ENCODE results near the gene GAS5. TPM values are rescaled to one million over a fixed set of nuclear protein-coding genes. Genes with fewer than 3 reads are reported as not detected.

The GAS5 gene
- total RNA-seq, 1 donor from 2014 or later, result 701 TPM

DNA sequence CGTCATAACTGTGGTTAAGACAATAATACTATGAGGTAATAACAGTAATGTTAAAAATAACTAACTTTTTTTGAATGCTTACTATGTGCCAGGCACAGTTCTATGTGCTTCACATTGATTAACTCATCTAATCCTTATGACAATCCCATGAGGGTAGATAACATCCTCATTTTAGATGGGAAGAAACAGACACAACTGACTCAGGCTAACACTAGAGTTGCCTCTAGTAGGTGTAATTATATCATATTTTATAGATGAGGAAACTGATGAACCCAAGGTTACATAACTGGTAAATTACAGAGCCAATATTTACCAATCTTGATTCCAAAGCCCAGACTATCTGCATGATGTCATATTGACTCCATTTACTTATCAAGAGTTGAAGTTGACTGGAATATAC, 25.8 kb upstream of the GAS5 start:
- Mint-ChIP-seq H3K27ac (no peak overlapping the region), H3K27me3 (no peaks in the 10 kb centered on the region), H3K36me3 (ENCODE audit: low read depth) (peaks cover 43% of the 10 kb centered on the region), H3K4me3 (no peak overlapping the region), H3K9me3 (no peaks in the 10 kb centered on the region), H3K4me1 (peaks cover 15% of the 10 kb centered on the region)
- ChIA-PET POLR2A (no interaction called here), CTCF (no interaction called here)
- DNase-seq (no peak), ATAC-seq (ENCODE audit: low read depth) (no peak)
- TF ChIP-seq, protein P1, sequence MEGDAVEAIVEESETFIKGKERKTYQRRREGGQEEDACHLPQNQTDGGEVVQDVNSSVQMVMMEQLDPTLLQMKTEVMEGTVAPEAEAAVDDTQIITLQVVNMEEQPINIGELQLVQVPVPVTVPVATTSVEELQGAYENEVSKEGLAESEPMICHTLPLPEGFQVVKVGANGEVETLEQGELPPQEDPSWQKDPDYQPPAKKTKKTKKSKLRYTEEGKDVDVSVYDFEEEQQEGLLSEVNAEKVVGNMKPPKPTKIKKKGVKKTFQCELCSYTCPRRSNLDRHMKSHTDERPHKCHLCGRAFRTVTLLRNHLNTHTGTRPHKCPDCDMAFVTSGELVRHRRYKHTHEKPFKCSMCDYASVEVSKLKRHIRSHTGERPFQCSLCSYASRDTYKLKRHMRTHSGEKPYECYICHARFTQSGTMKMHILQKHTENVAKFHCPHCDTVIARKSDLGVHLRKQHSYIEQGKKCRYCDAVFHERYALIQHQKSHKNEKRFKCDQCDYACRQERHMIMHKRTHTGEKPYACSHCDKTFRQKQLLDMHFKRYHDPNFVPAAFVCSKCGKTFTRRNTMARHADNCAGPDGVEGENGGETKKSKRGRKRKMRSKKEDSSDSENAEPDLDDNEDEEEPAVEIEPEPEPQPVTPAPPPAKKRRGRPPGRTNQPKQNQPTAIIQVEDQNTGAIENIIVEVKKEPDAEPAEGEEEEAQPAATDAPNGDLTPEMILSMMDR (IDR thresholded peaks at IDR 0.05), result no peak
- intact Hi-C loops (cut with micrococcal nuclease), result no loop called here

DNA sequence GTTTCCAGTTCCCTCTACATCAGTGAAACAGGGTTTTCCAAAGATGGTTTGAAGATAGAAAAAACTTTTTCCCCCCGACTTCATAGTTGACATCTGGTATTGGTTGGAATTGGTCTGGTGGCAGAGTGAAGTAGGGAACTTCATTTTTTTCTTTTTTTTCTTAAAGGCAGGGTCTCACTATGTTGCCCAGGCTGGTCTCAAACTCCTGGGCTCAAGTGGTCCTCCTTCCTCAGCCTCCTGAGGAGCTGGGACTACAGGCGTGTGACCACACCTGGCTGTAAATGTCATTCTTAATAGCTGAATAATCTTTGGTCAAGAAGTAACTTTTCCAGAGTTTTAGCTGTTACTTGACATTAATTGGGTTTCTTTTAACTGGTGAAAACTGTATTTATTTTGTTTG, 22.1 kb upstream of the GAS5 start:
- H3K4me1 Mint-ChIP-seq, result no peaks in the 10 kb centered on the region
- CTCF ChIA-PET, result no interaction called here
- intact Hi-C loops (cut with micrococcal nuclease), result no loop called here
- no peak overlapping the region for H3K4me3 Mint-ChIP-seq
- POLR2A ChIA-PET, result no interaction called here
- H3K27me3 Mint-ChIP-seq, result no peaks in the 10 kb centered on the region
- peaks cover 65% of the 10 kb centered on the region for H3K36me3 Mint-ChIP-seq (ENCODE audit: low read depth)
- no peak for ATAC-seq (ENCODE audit: low read depth)
- H3K27ac Mint-ChIP-seq, result no peak overlapping the region
- H3K9me3 Mint-ChIP-seq, result no peaks in the 10 kb centered on the region
- DNase-seq, result no peak
- TF ChIP-seq, protein P1 (IDR thresholded peaks at IDR 0.05), result no peak

DNA sequence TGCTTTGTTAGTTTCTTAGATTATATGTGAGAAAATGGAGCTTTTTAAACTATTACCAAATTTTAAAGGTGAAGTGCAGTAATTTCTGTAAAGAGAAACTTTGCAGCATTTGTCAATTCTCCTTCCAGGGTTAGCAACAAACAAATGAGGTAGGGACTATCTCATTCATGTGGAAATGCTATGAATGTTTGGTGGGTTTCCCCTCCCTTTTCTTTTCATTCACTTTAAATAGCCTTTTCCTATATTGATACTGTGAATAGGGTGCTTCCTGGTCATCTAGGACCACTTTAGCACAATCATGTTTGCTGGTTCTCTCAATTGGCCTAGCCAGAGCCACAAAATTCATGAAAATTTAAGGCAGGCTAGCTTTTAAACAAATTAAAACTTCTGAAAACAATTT, 21.0 kb upstream of the GAS5 start:
- TF ChIP-seq, protein P1 (IDR thresholded peaks at IDR 0.05), result no peak
- H3K36me3 Mint-ChIP-seq (ENCODE audit: low read depth), result peaks cover 58% of the 10 kb centered on the region
- H3K9me3 Mint-ChIP-seq, result no peaks in the 10 kb centered on the region
- no peak overlapping the region for H3K4me3 Mint-ChIP-seq
- no peaks in the 10 kb centered on the region for H3K4me1 Mint-ChIP-seq
- no peak overlapping the region for H3K27ac Mint-ChIP-seq
- intact Hi-C loops (cut with micrococcal nuclease), result no loop called here
- ChIA-PET POLR2A (interaction anchor here (0.6 to 1.3 kb wide), 2 partner anchors 20 to 34 kb away, joined by 3 to 4 read pairs; partner anchors contain the start of gene ZBTB37), CTCF (no interaction called here)
- no peak for ATAC-seq (ENCODE audit: low read depth)
- no peaks in the 10 kb centered on the region for H3K27me3 Mint-ChIP-seq
- DNase-seq, result no peak

DNA sequence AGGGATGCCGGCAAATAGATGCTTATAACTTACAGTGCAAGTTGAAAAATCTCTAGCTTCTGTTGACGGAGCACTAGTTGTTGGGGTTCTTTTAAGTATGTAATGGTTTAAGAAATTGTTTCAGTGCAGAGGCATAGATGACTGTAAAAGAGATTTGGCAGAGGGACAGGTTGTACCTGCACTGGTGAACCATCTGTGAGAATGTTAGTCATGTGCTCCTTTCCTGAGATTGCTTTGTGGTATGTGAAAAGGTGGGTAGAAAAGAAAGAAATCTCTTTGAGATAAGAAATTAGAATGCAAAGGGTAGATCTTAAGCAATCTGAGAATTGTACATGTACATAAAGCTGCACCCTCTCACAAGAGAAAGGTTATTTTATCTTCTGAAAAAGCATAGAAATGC, 19.8 kb upstream of the GAS5 start:
- TF ChIP-seq, protein P1 (IDR thresholded peaks at IDR 0.05), result no peak
- H3K4me1 Mint-ChIP-seq, result no peaks in the 10 kb centered on the region
- DNase-seq, result no peak
- H3K4me3 Mint-ChIP-seq, result no peak overlapping the region
- peaks cover 54% of the 10 kb centered on the region for H3K36me3 Mint-ChIP-seq (ENCODE audit: low read depth)
- no peaks in the 10 kb centered on the region for H3K9me3 Mint-ChIP-seq
- no peaks in the 10 kb centered on the region for H3K27me3 Mint-ChIP-seq
- no peak overlapping the region for H3K27ac Mint-ChIP-seq
- CTCF ChIA-PET, result no interaction called here
- intact Hi-C loops (cut with micrococcal nuclease), result no loop called here
- ATAC-seq (ENCODE audit: low read depth), result no peak
- POLR2A ChIA-PET, result no interaction called here

DNA sequence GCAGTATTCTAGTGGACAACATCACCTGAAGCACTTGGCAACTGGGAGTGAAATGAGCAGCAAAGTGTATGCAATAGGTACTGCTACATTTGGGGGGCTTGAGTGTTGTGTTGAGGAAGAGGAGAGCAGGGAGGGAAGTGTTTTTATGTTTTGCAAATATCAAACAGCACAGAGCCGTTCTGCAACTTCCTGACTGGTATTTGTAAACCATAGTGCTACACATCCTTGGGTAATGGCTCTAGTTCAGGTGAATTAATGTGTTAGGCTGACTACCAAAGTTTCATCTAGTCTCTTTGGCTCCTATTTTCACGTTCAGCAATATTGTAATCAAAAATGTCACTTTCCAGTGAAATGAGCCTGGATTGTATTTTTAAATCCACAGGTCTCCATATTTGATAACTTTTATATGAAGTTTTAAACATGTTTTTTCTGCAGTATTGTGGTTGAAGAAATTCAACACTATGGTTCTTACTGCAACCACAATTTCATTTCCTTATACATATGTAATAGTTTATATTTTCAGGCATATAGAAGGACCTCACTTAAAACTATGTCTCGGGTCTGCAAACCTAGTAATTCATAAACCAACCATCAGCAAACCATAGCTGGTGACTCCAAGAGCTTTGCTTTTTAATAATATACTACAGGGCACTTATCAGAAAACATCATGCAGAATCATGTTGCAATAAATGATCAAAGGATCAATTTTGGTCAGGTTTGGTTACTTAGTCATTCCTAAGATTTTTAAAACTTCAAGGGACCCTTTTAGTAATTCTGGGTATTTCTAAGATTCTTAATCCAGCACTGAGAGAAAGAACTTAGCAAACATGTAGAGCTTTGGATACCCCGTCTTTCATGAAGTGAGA, 19.2 kb upstream of the GAS5 start:
- TF ChIP-seq, protein P1 (IDR thresholded peaks at IDR 0.05), result no peak
- DNase-seq (no peak), ATAC-seq (ENCODE audit: low read depth) (no peak)
- ChIA-PET POLR2A (no interaction called here), CTCF (no interaction called here)
- Mint-ChIP-seq H3K27ac (no peak overlapping the region), H3K4me1 (no peaks in the 10 kb centered on the region), H3K4me3 (no peak overlapping the region), H3K9me3 (no peaks in the 10 kb centered on the region), H3K27me3 (no peaks in the 10 kb centered on the region), H3K36me3 (ENCODE audit: low read depth) (peaks cover 50% of the 10 kb centered on the region)
- intact Hi-C loops (cut with micrococcal nuclease), result no loop called here
